Measurements from ENCODE around the gene DUSP16.

DUSP16 gene

GRCh38 chr12:12539028-12539810 is 23.4 kb downstream of the DUSP16 start:
- no peak for TF ChIP-seq SPI1 (IDR thresholded peaks at IDR 0.05; ENCODE audit: low read depth, low read length)
- no peak for TF ChIP-seq POLR2AphosphoS5 (IDR thresholded peaks at IDR 0.05; ENCODE audit: low read depth, low read length)
- FAIRE-seq (no peak), DNase-seq (ENCODE audit: insufficient read length, low spot score) (no peak)

GRCh38 chr12:12538535-12538934 is 24.1 kb downstream of the DUSP16 start:
- no peak for TF ChIP-seq POU2F2 (IDR thresholded peaks at IDR 0.05; ENCODE audit: low read depth, low read length)
- no peak for FAIRE-seq
- no peak for DNase-seq (ENCODE audit: insufficient read length, low spot score)

- DNase-seq (ENCODE audit: insufficient read length, low spot score) (no peak), FAIRE-seq (no peak)
- TF ChIP-seq TAF1 (IDR thresholded peaks at IDR 0.05; ENCODE audit: low read depth, low read length) (no peak), PAX5 (IDR thresholded peaks at IDR 0.05; ENCODE audit: insufficient read depth, low read length, severe bottlenecking) (no peak)
These were observed 25.2 kb downstream of the DUSP16 start for GRCh38 chr12:12537421-12537820.

GRCh38 chr12:12534975-12535374 is 27.7 kb downstream of the DUSP16 start:
- FAIRE-seq (no peak), DNase-seq (ENCODE audit: insufficient read length, low spot score) (no peak)
- no peak for TF ChIP-seq SPI1 (IDR thresholded peaks at IDR 0.05; ENCODE audit: low read depth, low read length)
- TF ChIP-seq PAX5 (IDR thresholded peaks at IDR 0.05; ENCODE audit: insufficient read depth, low read length, severe bottlenecking): no peak
- TF ChIP-seq TAF1 (IDR thresholded peaks at IDR 0.05; ENCODE audit: low read depth, low read length): no peak

- no peak for TF ChIP-seq TAF1 (IDR thresholded peaks at IDR 0.05; ENCODE audit: low read depth, low read length)
- TF ChIP-seq SPI1 (IDR thresholded peaks at IDR 0.05; ENCODE audit: low read depth, low read length): no peak
- TF ChIP-seq POLR2AphosphoS5 (IDR thresholded peaks at IDR 0.05; ENCODE audit: low read depth, low read length): no peak
- TF ChIP-seq POU2F2 (IDR thresholded peaks at IDR 0.05; ENCODE audit: low read depth, low read length): no peak
- TF ChIP-seq PAX5 (IDR thresholded peaks at IDR 0.05; ENCODE audit: insufficient read depth, low read length, severe bottlenecking): no peak
- TF ChIP-seq POLR2A (IDR thresholded peaks at IDR 0.05; ENCODE audit: low read depth, low read length): no peak
- FAIRE-seq: no peak
- no peak for DNase-seq (ENCODE audit: insufficient read length, low spot score)
These were observed 28.3 kb downstream of the DUSP16 start for GRCh38 chr12:12534166-12534866.

GRCh38 chr12:12533238-12533829 is 29.3 kb downstream of the DUSP16 start:
- no peak for FAIRE-seq
- DNase-seq (ENCODE audit: insufficient read length, low spot score): no peak
- TF ChIP-seq POLR2A (IDR thresholded peaks at IDR 0.05; ENCODE audit: low read depth, low read length) (no peak), PAX5 (IDR thresholded peaks at IDR 0.05; ENCODE audit: insufficient read depth, low read length, severe bottlenecking) (no peak), POLR2AphosphoS5 (IDR thresholded peaks at IDR 0.05; ENCODE audit: low read depth, low read length) (no peak), POU2F2 (IDR thresholded peaks at IDR 0.05; ENCODE audit: low read depth, low read length) (no peak), TAF1 (IDR thresholded peaks at IDR 0.05; ENCODE audit: low read depth, low read length) (no peak), SPI1 (IDR thresholded peaks at IDR 0.05; ENCODE audit: low read depth, low read length) (no peak)

GRCh38 chr12:12531194-12531593 is 31.5 kb downstream of the DUSP16 start:
- DNase-seq (ENCODE audit: insufficient read length, low spot score): no peak
- FAIRE-seq: no peak
- TF ChIP-seq SPI1 (IDR thresholded peaks at IDR 0.05; ENCODE audit: low read depth, low read length) (no peak), POU2F2 (IDR thresholded peaks at IDR 0.05; ENCODE audit: low read depth, low read length) (no peak), PAX5 (IDR thresholded peaks at IDR 0.05; ENCODE audit: insufficient read depth, low read length, severe bottlenecking) (no peak), TAF1 (IDR thresholded peaks at IDR 0.05; ENCODE audit: low read depth, low read length) (no peak), POLR2AphosphoS5 (IDR thresholded peaks at IDR 0.05; ENCODE audit: low read depth, low read length) (no peak), POLR2A (IDR thresholded peaks at IDR 0.05; ENCODE audit: low read depth, low read length) (no peak)

- FAIRE-seq (peak; percentile 66), DNase-seq (ENCODE audit: insufficient read length, low spot score) (no peak)
- no peak for TF ChIP-seq POLR2AphosphoS5 (IDR thresholded peaks at IDR 0.05; ENCODE audit: low read depth, low read length)
- 0 out of 2 replicates have a peak, but pooled peaks have one; percentile 36 for TF ChIP-seq POU2F2 (IDR thresholded peaks at IDR 0.05; ENCODE audit: low read depth, low read length)
- no peak for TF ChIP-seq SPI1 (IDR thresholded peaks at IDR 0.05; ENCODE audit: low read depth, low read length)
- TF ChIP-seq PAX5 (IDR thresholded peaks at IDR 0.05; ENCODE audit: insufficient read depth, low read length, severe bottlenecking): no peak
- no peak for TF ChIP-seq POLR2A (IDR thresholded peaks at IDR 0.05; ENCODE audit: low read depth, low read length)
- no peak for TF ChIP-seq TAF1 (IDR thresholded peaks at IDR 0.05; ENCODE audit: low read depth, low read length)
These were observed 32.8 kb downstream of the DUSP16 start for GRCh38 chr12:12529783-12530421.

- no peak for DNase-seq (ENCODE audit: insufficient read length, low spot score)
- FAIRE-seq: peak; percentile 23
- TF ChIP-seq POU2F2 (IDR thresholded peaks at IDR 0.05; ENCODE audit: low read depth, low read length) (no peak), TAF1 (IDR thresholded peaks at IDR 0.05; ENCODE audit: low read depth, low read length) (no peak), POLR2A (IDR thresholded peaks at IDR 0.05; ENCODE audit: low read depth, low read length) (no peak), PAX5 (IDR thresholded peaks at IDR 0.05; ENCODE audit: insufficient read depth, low read length, severe bottlenecking) (no peak), SPI1 (IDR thresholded peaks at IDR 0.05; ENCODE audit: low read depth, low read length) (no peak), POLR2AphosphoS5 (IDR thresholded peaks at IDR 0.05; ENCODE audit: low read depth, low read length) (no peak)
These were observed 34.0 kb downstream of the DUSP16 start for GRCh38 chr12:12528361-12529270.
